ENCODE data around the gene RPTN.
"Not testable (repeated sequence)": the region's sequence is repeated elsewhere in the genome, so short reads cannot be mapped to it uniquely, and the experiment has no call there.

Gene RPTN

GRCh38 chr1:152151646-152152045 is 7.4 kb downstream of the RPTN start:
- ChIA-PET POLR2A (ENCODE audit: low non-redundant PET) (no interaction called here), CTCF (interaction anchor here (0.7 to 1.9 kb wide), 4 partner anchors 99 to 493 kb away, joined by 3 to 8 read pairs (median 4); no protein-coding TSS in a partner anchor)
- no peak for TF ChIP-seq CTCF (conservative IDR thresholded peaks at IDR 0.05; ENCODE audit: low read depth)
- no peak overlapping the region for H3K27ac ChIP-seq
- DNase-seq (ENCODE audit: low spot score) = no peak

GRCh38 chr1:152148981-152149380 is 10.0 kb downstream of the RPTN start:
- CTCF ChIA-PET = interaction anchor here (0.6 to 0.7 kb wide), 3 partner anchors 14 to 96 kb away, joined by 3 to 4 read pairs (median 3); no protein-coding TSS in a partner anchor
- no peak for TF ChIP-seq CTCF (conservative IDR thresholded peaks at IDR 0.05; ENCODE audit: low read depth)
- POLR2A ChIA-PET (ENCODE audit: low non-redundant PET) = no interaction called here
- DNase-seq (ENCODE audit: low spot score) = no peak
- H3K27ac ChIP-seq = no peak overlapping the region

GRCh38 chr1:152148051-152148450 is 11.0 kb downstream of the RPTN start:
- POLR2A ChIA-PET (ENCODE audit: low non-redundant PET) = no interaction called here
- no peak for DNase-seq (ENCODE audit: low spot score)
- no peak overlapping the region for H3K27ac ChIP-seq
- TF ChIP-seq CTCF (conservative IDR thresholded peaks at IDR 0.05; ENCODE audit: low read depth) = no peak
- CTCF ChIA-PET = no interaction called here

GRCh38 chr1:152145769-152146168 is 13.3 kb downstream of the RPTN start:
- CTCF ChIA-PET = no interaction called here
- POLR2A ChIA-PET (ENCODE audit: low non-redundant PET) = no interaction called here

GRCh38 chr1:152144674-152145183 is 14.3 kb downstream of the RPTN start:
- DNase-seq (ENCODE audit: low spot score); POLR2A ChIA-PET (ENCODE audit: low non-redundant PET); CTCF ChIA-PET; H3K27ac ChIP-seq: not testable (repeated sequence)

More at GRCh38 chr1:152145769-152146168, 13.3 kb downstream of the RPTN start:
- no peak for TF ChIP-seq CTCF (conservative IDR thresholded peaks at IDR 0.05; ENCODE audit: low read depth)
- no peak overlapping the region for H3K27ac ChIP-seq
- DNase-seq (ENCODE audit: low spot score) = no peak

- DNase-seq (ENCODE audit: low spot score) = no peak
- no peak for TF ChIP-seq CTCF (conservative IDR thresholded peaks at IDR 0.05; ENCODE audit: low read depth)
- CTCF ChIA-PET = interaction anchor here (0.5 to 0.6 kb wide), 3 partner anchors 23 to 45 kb away, joined by 3 to 5 read pairs (median 3); no protein-coding TSS in a partner anchor
- no peak overlapping the region for H3K27ac ChIP-seq
- POLR2A ChIA-PET (ENCODE audit: low non-redundant PET) = no interaction called here
These were observed 15.7 kb downstream of the RPTN start for GRCh38 chr1:152143150-152143887.

GRCh38 chr1:152141971-152142584 is 16.9 kb downstream of the RPTN start:
- peak; percentile 89 for TF ChIP-seq CTCF (conservative IDR thresholded peaks at IDR 0.05; ENCODE audit: low read depth)
- CTCF ChIA-PET = interaction anchor here (0.6 to 3.1 kb wide), 9 partner anchors 26 to 485 kb away, joined by 3 to 20 read pairs (median 3); no protein-coding TSS in a partner anchor
- POLR2A ChIA-PET (ENCODE audit: low non-redundant PET) = no interaction called here
- peak; percentile 58 for DNase-seq (ENCODE audit: low spot score)
- no peak overlapping the region for H3K27ac ChIP-seq
